Panc1 (cell line): Measurements from ENCODE around the gene SF3B2. TPM values are rescaled to one million over a fixed set of nuclear protein-coding genes. Genes with fewer than 3 reads are reported as not detected.

Experiments used
- ATAC-seq: fragments of 200-7000 bp; cut with Tn5 transposase; 2 replicates; pipeline ENCODE4 v1.9.1; 2020; ENCODE audit warnings: mild to moderate bottlenecking, moderate library complexity
- BruUV-seq: library from RNA; stranded (reverse); fragments of 400-500 nt; replicated peaks from 2 replicates; lab custom pipeline; 2021; lab: Mats Ljungman, UMichigan
- CTCF ChIA-PET: fragments of 300-600 bp; sonication (Branson Sonifier 250); formaldehyde crosslinking; loops from one replicate; lab custom pipeline; 2022; ENCODE audit warnings: antibody characterized with exemption; lab: Charles Lee
- POLR2A ChIA-PET: fragments of 300-600 bp; sonication (Branson Sonifier 250); formaldehyde crosslinking; loops from one replicate; lab custom pipeline; 2022; ENCODE audit warnings: antibody characterized with exemption; lab: Charles Lee
- DNase-seq: peaks from one replicate; pipeline ENCODE4 v3.0.0-alpha.2; 2010; ENCODE audit warnings: low read depth, low spot score
- H3K27ac ChIP-seq: 2 replicates; pipeline ENCODE4 v1.5.1; 2011; ENCODE audit warnings: mild to moderate bottlenecking, low read length, inconsistent platforms
- H3K27me3 ChIP-seq: fragments of 200-500 bp; sonication (Bioruptor generic); 2 replicates; pipeline ENCODE4 v1.6.0; 2014; ENCODE audit warnings: low read length, inconsistent platforms; ENCODE audit not compliant: control insufficient read depth, insufficient read depth
- H3K36me3 ChIP-seq: fragments of 200-500 bp; sonication (Bioruptor generic); 2 replicates; pipeline ENCODE4 v1.5.1; 2014; ENCODE audit warnings: inconsistent platforms, mild to moderate bottlenecking, low read length, moderate library complexity; ENCODE audit not compliant: control insufficient read depth, insufficient read depth
- H3K4me1 ChIP-seq: 2 replicates; pipeline ENCODE4 v1.5.1; 2011; ENCODE audit warnings: inconsistent platforms, mild to moderate bottlenecking, low read length, moderate library complexity; ENCODE audit not compliant: control insufficient read depth, insufficient read depth
- H3K4me3 ChIP-seq, 2 experiments: 2 replicates each; pipeline ENCODE4 v1.5.1; 2011 to 2012; ENCODE audit warnings: low read depth in 2 of 2, low read length in 2 of 2, mild to moderate bottlenecking in 2 of 2, inconsistent platforms in 1 of 2, moderate library complexity in 1 of 2
- H3K9me3 ChIP-seq: fragments of 200-500 bp; sonication (Bioruptor generic); 2 replicates; pipeline ENCODE4 v1.5.1; 2014; ENCODE audit warnings: low read depth, mild to moderate bottlenecking, inconsistent platforms, low read length, moderate library complexity; ENCODE audit not compliant: control insufficient read depth, insufficient read depth
- POLR2AphosphoS5 ChIP-seq: IDR thresholded peaks from 2 replicates; pipeline ENCODE4 v1.6.1; 2012; ENCODE audit warnings: mild to moderate bottlenecking, low read depth, low read length, moderate library complexity
- SIN3A ChIP-seq: IDR thresholded peaks from 2 replicates; pipeline ENCODE4 v1.6.1; 2012; ENCODE audit warnings: low read depth, mild to moderate bottlenecking, low read length, moderate library complexity, borderline replicate concordance; ENCODE audit not compliant: insufficient read depth
- TCF7L2 ChIP-seq: IDR thresholded peaks from 2 replicates; pipeline ENCODE4 v1.6.1; 2011; ENCODE audit warnings: mild to moderate bottlenecking, low read depth, low read length, inconsistent platforms
- in situ Hi-C: cut with HindIII; loops from 2 replicates; pipeline ENCODE4 v1.10.0; 2016; ENCODE audit warnings: low sequenced_read_pairs, low pct_unique_long_range_greater_than_20kb
- intact Hi-C: fragments of 100-400 bp; cut with micrococcal nuclease; formaldehyde crosslinking; loops from one replicate; pipeline ENCODE4 v1.10.0; 2022; ENCODE audit not compliant: unreplicated experiment
- total RNA-seq: library from RNA; stranded (reverse); gene quantifications from one replicate; pipeline ENCODE4 v1.2.1, GENCODE V29; 2021; ENCODE audit not compliant: unreplicated experiment
- TF ChIP-seq, protein P1 (sequence below): fragments of 450-650 bp; IDR thresholded peaks from 2 replicates; pipeline ENCODE4 v1.5.1; 2017; ENCODE audit warnings: mild to moderate bottlenecking
- TF ChIP-seq, protein P2 (sequence below), 2 experiments: IDR thresholded peaks; 2 replicates each; pipeline ENCODE4 v1.6.1; 2011 to 2012; ENCODE audit warnings: low read depth in 2 of 2, control low read depth in 1 of 2, low read length in 1 of 2, mild to moderate bottlenecking in 1 of 2, moderate library complexity in 1 of 2; ENCODE audit not compliant: insufficient read depth in 1 of 2

Gene SF3B2
- total RNA-seq, 1 experiment from 2014 or later: 271 TPM

DNA sequence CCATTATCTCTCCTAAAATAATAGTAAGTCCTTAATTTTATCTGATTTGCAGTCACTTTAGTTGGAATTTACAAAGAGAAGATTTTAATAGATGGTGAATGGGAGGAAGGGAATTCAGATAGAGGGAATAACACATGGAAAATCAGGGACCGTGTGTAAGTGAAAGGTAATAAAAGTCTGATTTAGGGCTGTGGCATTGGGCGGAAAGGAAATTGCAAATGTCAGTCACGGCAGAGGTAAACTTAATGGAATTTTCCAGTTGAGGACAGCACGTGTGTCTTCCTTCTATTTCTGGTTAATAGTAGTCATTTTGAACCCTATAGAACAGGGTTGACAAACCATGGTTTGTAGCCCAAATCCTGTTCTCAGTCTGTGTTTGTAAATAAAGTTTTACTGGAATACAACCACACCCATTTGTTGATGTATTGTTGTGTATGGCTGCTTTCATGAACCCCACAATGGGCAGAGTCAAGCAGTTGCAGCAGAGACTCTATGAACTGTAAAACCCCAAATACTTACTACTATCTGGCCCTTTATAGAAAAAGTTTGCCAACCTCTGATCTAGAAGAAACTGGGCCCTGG is 52.0 kb downstream of the SF3B2 start:
- ChIA-PET POLR2A (no interaction called here), CTCF (no interaction called here)
- Histone ChIP-seq H3K4me3 (no peak overlapping the region), H3K9me3 (no peaks in the 10 kb centered on the region), H3K27me3 (no peaks in the 10 kb centered on the region), H3K4me1 (peaks cover 29% of the 10 kb centered on the region), H3K36me3 (no peaks in the 10 kb centered on the region), H3K27ac (no peak overlapping the region; the same call in 1 of the 2 replicates)
- TSS peak; percentile 35 for BruUV-seq
- intact Hi-C loops: no loop called here
- in situ Hi-C loops: no loop called here
- TF ChIP-seq SIN3A: no peak
- no peak for TF ChIP-seq POLR2AphosphoS5
- TF ChIP-seq, protein P1, sequence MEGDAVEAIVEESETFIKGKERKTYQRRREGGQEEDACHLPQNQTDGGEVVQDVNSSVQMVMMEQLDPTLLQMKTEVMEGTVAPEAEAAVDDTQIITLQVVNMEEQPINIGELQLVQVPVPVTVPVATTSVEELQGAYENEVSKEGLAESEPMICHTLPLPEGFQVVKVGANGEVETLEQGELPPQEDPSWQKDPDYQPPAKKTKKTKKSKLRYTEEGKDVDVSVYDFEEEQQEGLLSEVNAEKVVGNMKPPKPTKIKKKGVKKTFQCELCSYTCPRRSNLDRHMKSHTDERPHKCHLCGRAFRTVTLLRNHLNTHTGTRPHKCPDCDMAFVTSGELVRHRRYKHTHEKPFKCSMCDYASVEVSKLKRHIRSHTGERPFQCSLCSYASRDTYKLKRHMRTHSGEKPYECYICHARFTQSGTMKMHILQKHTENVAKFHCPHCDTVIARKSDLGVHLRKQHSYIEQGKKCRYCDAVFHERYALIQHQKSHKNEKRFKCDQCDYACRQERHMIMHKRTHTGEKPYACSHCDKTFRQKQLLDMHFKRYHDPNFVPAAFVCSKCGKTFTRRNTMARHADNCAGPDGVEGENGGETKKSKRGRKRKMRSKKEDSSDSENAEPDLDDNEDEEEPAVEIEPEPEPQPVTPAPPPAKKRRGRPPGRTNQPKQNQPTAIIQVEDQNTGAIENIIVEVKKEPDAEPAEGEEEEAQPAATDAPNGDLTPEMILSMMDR: no peak
- TF ChIP-seq, protein P2, sequence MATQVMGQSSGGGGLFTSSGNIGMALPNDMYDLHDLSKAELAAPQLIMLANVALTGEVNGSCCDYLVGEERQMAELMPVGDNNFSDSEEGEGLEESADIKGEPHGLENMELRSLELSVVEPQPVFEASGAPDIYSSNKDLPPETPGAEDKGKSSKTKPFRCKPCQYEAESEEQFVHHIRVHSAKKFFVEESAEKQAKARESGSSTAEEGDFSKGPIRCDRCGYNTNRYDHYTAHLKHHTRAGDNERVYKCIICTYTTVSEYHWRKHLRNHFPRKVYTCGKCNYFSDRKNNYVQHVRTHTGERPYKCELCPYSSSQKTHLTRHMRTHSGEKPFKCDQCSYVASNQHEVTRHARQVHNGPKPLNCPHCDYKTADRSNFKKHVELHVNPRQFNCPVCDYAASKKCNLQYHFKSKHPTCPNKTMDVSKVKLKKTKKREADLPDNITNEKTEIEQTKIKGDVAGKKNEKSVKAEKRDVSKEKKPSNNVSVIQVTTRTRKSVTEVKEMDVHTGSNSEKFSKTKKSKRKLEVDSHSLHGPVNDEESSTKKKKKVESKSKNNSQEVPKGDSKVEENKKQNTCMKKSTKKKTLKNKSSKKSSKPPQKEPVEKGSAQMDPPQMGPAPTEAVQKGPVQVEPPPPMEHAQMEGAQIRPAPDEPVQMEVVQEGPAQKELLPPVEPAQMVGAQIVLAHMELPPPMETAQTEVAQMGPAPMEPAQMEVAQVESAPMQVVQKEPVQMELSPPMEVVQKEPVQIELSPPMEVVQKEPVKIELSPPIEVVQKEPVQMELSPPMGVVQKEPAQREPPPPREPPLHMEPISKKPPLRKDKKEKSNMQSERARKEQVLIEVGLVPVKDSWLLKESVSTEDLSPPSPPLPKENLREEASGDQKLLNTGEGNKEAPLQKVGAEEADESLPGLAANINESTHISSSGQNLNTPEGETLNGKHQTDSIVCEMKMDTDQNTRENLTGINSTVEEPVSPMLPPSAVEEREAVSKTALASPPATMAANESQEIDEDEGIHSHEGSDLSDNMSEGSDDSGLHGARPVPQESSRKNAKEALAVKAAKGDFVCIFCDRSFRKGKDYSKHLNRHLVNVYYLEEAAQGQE (IDR thresholded peaks at IDR 0.05; ENCODE audit: insufficient read depth in 1 of 2, low read depth in 2 of 2, low read length in 1 of 2): no peak
- TF ChIP-seq TCF7L2: no peak
- ATAC-seq (no peak), DNase-seq (no peak)

- BruUV-seq: no TSS peak
- Histone ChIP-seq H3K27me3 (no peaks in the 10 kb centered on the region), H3K27ac (no peak overlapping the region), H3K4me3 (no peak overlapping the region), H3K36me3 (no peaks in the 10 kb centered on the region), H3K4me1 (peaks cover 21% of the 10 kb centered on the region), H3K9me3 (no peaks in the 10 kb centered on the region)
- intact Hi-C loops: no loop called here
- in situ Hi-C loops: no loop called here
- ChIA-PET POLR2A (no interaction called here), CTCF (no interaction called here)
- peak; percentile 17; the same call in 1 of the 2 replicates for ATAC-seq
- TF ChIP-seq, protein P1: no peak
- no peak for TF ChIP-seq TCF7L2
- no peak for TF ChIP-seq SIN3A
- no peak for TF ChIP-seq POLR2AphosphoS5
- TF ChIP-seq, protein P2 (IDR thresholded peaks at IDR 0.05; ENCODE audit: insufficient read depth in 1 of 2, low read depth in 2 of 2, low read length in 1 of 2): no peak
- no peak for DNase-seq
These were observed 54.8 kb downstream of the SF3B2 start for GRCh38 chr11:66106786-66107599.
